ENCODE measurements around the gene GAPVD1. TPM values are rescaled to one million over a fixed set of nuclear protein-coding genes. Genes with fewer than 3 reads are reported as not detected.
A peak's percentile ranks its signal among the peaks of the same experiment; 100 is the strongest.

Gene GAPVD1
- total RNA-seq, 1 experiment from 2014 or later = 33.3 TPM

DNA sequence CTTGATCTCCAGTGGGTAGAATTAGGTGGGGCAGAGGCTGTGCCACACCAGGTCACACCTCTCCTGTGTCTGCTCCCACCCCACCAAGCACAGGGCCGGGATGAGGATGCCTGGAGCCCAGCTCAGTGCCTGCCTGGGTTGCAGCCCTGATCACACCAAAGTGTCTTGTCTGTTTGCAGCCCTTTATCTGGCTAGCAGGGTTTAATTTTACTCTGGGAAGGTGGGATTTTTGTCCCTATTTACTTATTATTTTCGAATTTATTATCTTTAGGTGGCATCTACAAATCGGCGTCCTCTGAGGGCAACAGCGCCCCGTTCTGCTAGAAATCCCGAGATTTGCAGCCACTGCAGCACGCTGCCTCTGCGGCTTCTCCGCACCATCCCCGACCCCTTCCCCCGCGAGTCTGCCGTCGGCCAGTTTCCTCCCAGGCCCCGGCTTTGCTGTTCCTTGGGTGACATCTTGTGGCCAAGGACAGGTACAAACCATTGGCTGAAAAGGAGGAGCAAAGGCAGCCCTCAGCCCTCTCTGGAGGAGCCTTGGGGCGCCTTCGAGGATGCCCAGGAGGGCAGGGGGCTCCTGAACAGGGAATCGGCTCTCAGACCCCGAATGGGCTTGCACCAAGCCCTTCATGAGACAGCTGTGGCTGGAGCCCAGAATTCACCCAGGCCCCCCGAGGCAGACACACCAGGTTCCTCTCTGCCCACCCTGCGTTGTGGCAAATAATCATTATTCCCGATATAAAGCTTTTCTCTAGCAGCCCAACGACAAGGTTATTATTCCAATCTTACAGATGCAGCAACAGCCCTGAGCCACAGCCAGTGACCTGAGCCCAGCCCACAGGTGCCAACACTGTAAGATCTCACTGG is 113.0 kb downstream of the GAPVD1 start:
- CTCF ChIA-PET = interaction anchor here (0.6 to 1.8 kb wide), 9 partner anchors 9 to 598 kb away, joined by 3 to 19 read pairs (median 4); partner anchors contain the start of genes GAPVD1, OLFML2A and WDR38
- peaks cover 24% of the 10 kb centered on the region for H3K4me1 Mint-ChIP-seq
- H3K27me3 Mint-ChIP-seq (ENCODE audit: low read depth) = peaks cover 4% of the 10 kb centered on the region; the same call in 1 of the 2 replicates
- peak overlapping the region; percentile 56 for H3K4me3 Mint-ChIP-seq
- H3K27ac Mint-ChIP-seq = no peak overlapping the region
- POLR2A ChIA-PET = interaction anchor here (0.6 kb wide), 1 partner anchor 138 kb away, joined by 7 read pairs; no protein-coding TSS in a partner anchor
- no peaks in the 10 kb centered on the region for H3K36me3 Mint-ChIP-seq
- DNase-seq (ENCODE audit: low spot score) (peak; percentile 86), ATAC-seq (peak; percentile 90)
- H3K9me3 Mint-ChIP-seq = no peaks in the 10 kb centered on the region
- TF ChIP-seq, protein P1, sequence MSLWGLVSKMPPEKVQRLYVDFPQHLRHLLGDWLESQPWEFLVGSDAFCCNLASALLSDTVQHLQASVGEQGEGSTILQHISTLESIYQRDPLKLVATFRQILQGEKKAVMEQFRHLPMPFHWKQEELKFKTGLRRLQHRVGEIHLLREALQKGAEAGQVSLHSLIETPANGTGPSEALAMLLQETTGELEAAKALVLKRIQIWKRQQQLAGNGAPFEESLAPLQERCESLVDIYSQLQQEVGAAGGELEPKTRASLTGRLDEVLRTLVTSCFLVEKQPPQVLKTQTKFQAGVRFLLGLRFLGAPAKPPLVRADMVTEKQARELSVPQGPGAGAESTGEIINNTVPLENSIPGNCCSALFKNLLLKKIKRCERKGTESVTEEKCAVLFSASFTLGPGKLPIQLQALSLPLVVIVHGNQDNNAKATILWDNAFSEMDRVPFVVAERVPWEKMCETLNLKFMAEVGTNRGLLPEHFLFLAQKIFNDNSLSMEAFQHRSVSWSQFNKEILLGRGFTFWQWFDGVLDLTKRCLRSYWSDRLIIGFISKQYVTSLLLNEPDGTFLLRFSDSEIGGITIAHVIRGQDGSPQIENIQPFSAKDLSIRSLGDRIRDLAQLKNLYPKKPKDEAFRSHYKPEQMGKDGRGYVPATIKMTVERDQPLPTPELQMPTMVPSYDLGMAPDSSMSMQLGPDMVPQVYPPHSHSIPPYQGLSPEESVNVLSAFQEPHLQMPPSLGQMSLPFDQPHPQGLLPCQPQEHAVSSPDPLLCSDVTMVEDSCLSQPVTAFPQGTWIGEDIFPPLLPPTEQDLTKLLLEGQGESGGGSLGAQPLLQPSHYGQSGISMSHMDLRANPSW (CRISPR knock-in tag; conservative IDR thresholded peaks at IDR 0.05; ENCODE audit: low read depth) = no peak
- TF ChIP-seq FOXJ3 (CRISPR knock-in tag; IDR thresholded peaks at IDR 0.05; ENCODE audit: borderline replicate concordance) = no peak
- no peak for TF ChIP-seq NR1H2 (CRISPR knock-in tag; IDR thresholded peaks at IDR 0.05)
- TF ChIP-seq, protein P2, sequence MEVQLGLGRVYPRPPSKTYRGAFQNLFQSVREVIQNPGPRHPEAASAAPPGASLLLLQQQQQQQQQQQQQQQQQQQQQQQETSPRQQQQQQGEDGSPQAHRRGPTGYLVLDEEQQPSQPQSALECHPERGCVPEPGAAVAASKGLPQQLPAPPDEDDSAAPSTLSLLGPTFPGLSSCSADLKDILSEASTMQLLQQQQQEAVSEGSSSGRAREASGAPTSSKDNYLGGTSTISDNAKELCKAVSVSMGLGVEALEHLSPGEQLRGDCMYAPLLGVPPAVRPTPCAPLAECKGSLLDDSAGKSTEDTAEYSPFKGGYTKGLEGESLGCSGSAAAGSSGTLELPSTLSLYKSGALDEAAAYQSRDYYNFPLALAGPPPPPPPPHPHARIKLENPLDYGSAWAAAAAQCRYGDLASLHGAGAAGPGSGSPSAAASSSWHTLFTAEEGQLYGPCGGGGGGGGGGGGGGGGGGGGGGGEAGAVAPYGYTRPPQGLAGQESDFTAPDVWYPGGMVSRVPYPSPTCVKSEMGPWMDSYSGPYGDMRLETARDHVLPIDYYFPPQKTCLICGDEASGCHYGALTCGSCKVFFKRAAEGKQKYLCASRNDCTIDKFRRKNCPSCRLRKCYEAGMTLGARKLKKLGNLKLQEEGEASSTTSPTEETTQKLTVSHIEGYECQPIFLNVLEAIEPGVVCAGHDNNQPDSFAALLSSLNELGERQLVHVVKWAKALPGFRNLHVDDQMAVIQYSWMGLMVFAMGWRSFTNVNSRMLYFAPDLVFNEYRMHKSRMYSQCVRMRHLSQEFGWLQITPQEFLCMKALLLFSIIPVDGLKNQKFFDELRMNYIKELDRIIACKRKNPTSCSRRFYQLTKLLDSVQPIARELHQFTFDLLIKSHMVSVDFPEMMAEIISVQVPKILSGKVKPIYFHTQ (CRISPR knock-in tag; IDR thresholded peaks at IDR 0.05) = no peak
- no peak for TF ChIP-seq CREB1 (CRISPR knock-in tag; IDR thresholded peaks at IDR 0.05)
- TF ChIP-seq ZNF121 (CRISPR knock-in tag; IDR thresholded peaks at IDR 0.05) = peak; percentile 64; the same call in 1 of the 2 replicates
- TF ChIP-seq FOXP1 (CRISPR knock-in tag; IDR thresholded peaks at IDR 0.05; ENCODE audit: borderline replicate concordance) = no peak
- TF ChIP-seq ESRRA (CRISPR knock-in tag; IDR thresholded peaks at IDR 0.05; ENCODE audit: borderline replicate concordance) = no peak
- peak; percentile 43; the same call in 1 of the 2 replicates for TF ChIP-seq SP1 (CRISPR knock-in tag; conservative IDR thresholded peaks at IDR 0.05)
- no peak for TF ChIP-seq ZNF396 (CRISPR knock-in tag; IDR thresholded peaks at IDR 0.05; ENCODE audit: borderline replicate concordance)
- 0 out of 2 replicates have a peak, but pooled peaks have one; percentile 37 for TF ChIP-seq FOXK1 (CRISPR knock-in tag; IDR thresholded peaks at IDR 0.05)
- no peak for TF ChIP-seq ZNF232 (CRISPR knock-in tag; IDR thresholded peaks at IDR 0.05)
- TF ChIP-seq MYBL2 (CRISPR knock-in tag; IDR thresholded peaks at IDR 0.05) = no peak
- no peak for TF ChIP-seq ZBTB21 (CRISPR knock-in tag; IDR thresholded peaks at IDR 0.05; ENCODE audit: borderline replicate concordance)
- no peak for TF ChIP-seq PRRX2 (CRISPR knock-in tag; IDR thresholded peaks at IDR 0.05)
- TF ChIP-seq, protein P3, sequence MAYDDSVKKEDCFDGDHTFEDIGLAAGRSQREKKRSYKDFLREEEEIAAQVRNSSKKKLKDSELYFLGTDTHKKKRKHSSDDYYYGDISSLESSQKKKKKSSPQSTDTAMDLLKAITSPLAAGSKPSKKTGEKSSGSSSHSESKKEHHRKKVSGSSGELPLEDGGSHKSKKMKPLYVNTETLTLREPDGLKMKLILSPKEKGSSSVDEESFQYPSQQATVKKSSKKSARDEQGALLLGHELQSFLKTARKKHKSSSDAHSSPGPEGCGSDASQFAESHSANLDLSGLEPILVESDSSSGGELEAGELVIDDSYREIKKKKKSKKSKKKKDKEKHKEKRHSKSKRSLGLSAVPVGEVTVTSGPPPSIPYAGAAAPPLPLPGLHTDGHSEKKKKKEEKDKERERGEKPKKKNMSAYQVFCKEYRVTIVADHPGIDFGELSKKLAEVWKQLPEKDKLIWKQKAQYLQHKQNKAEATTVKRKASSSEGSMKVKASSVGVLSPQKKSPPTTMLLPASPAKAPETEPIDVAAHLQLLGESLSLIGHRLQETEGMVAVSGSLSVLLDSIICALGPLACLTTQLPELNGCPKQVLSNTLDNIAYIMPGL (CRISPR knock-in tag; IDR thresholded peaks at IDR 0.05) = 0 out of 2 replicates have a peak, but pooled peaks have one; percentile 41
- TF ChIP-seq ZNF138 (CRISPR knock-in tag; conservative IDR thresholded peaks at IDR 0.05) = no peak
- TF ChIP-seq, protein P4, sequence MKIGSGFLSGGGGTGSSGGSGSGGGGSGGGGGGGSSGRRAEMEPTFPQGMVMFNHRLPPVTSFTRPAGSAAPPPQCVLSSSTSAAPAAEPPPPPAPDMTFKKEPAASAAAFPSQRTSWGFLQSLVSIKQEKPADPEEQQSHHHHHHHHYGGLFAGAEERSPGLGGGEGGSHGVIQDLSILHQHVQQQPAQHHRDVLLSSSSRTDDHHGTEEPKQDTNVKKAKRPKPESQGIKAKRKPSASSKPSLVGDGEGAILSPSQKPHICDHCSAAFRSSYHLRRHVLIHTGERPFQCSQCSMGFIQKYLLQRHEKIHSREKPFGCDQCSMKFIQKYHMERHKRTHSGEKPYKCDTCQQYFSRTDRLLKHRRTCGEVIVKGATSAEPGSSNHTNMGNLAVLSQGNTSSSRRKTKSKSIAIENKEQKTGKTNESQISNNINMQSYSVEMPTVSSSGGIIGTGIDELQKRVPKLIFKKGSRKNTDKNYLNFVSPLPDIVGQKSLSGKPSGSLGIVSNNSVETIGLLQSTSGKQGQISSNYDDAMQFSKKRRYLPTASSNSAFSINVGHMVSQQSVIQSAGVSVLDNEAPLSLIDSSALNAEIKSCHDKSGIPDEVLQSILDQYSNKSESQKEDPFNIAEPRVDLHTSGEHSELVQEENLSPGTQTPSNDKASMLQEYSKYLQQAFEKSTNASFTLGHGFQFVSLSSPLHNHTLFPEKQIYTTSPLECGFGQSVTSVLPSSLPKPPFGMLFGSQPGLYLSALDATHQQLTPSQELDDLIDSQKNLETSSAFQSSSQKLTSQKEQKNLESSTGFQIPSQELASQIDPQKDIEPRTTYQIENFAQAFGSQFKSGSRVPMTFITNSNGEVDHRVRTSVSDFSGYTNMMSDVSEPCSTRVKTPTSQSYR (CRISPR knock-in tag; IDR thresholded peaks at IDR 0.05) = no peak
- no peak for TF ChIP-seq SMAD3 (CRISPR knock-in tag; IDR thresholded peaks at IDR 0.05; ENCODE audit: borderline replicate concordance)
- TF ChIP-seq NR2C2 (CRISPR knock-in tag; IDR thresholded peaks at IDR 0.05) = no peak
- TF ChIP-seq, protein P5, sequence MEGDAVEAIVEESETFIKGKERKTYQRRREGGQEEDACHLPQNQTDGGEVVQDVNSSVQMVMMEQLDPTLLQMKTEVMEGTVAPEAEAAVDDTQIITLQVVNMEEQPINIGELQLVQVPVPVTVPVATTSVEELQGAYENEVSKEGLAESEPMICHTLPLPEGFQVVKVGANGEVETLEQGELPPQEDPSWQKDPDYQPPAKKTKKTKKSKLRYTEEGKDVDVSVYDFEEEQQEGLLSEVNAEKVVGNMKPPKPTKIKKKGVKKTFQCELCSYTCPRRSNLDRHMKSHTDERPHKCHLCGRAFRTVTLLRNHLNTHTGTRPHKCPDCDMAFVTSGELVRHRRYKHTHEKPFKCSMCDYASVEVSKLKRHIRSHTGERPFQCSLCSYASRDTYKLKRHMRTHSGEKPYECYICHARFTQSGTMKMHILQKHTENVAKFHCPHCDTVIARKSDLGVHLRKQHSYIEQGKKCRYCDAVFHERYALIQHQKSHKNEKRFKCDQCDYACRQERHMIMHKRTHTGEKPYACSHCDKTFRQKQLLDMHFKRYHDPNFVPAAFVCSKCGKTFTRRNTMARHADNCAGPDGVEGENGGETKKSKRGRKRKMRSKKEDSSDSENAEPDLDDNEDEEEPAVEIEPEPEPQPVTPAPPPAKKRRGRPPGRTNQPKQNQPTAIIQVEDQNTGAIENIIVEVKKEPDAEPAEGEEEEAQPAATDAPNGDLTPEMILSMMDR (IDR thresholded peaks at IDR 0.05) = peak; percentile 73
- TF ChIP-seq IRF2 (CRISPR knock-in tag; IDR thresholded peaks at IDR 0.05; ENCODE audit: borderline replicate concordance, low read depth) = no peak
- TF ChIP-seq, protein P6, sequence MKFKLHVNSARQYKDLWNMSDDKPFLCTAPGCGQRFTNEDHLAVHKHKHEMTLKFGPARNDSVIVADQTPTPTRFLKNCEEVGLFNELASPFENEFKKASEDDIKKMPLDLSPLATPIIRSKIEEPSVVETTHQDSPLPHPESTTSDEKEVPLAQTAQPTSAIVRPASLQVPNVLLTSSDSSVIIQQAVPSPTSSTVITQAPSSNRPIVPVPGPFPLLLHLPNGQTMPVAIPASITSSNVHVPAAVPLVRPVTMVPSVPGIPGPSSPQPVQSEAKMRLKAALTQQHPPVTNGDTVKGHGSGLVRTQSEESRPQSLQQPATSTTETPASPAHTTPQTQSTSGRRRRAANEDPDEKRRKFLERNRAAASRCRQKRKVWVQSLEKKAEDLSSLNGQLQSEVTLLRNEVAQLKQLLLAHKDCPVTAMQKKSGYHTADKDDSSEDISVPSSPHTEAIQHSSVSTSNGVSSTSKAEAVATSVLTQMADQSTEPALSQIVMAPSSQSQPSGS (CRISPR knock-in tag; IDR thresholded peaks at IDR 0.05; ENCODE audit: borderline replicate concordance, low read depth) = no peak
- no peak for TF ChIP-seq ZNF416 (CRISPR knock-in tag; IDR thresholded peaks at IDR 0.05)
